SK-N-SH treated with all-trans-retinoic acid at 6 μM for 48 hours (cell line): Measurements from ENCODE around the gene ZNF664.

Experiments used
- ATAC-seq: fragments of 200-7000 bp; cut with Tn5 transposase; 3 replicates; pipeline ENCODE4 v1.9.1; 2020; ENCODE audit warnings: mild to moderate bottlenecking, moderate library complexity
- ARNTL ChIP-seq: fragments of 450-650 bp; formaldehyde crosslinking; IDR thresholded peaks from 2 replicates; pipeline ENCODE4 v1.5.0; 2020; ENCODE audit warnings: low read depth, mild to moderate bottlenecking, moderate library complexity, borderline replicate concordance
- BACH2 ChIP-seq: fragments of 250-450 bp; sonication (Bioruptor Pico); IDR thresholded peaks from 2 replicates; pipeline ENCODE4 v1.9.0; 2021; ENCODE audit warnings: mild to moderate bottlenecking, borderline replicate concordance
- CSDC2 ChIP-seq: fragments of 250-450 bp; sonication (Bioruptor Pico); IDR thresholded peaks from 2 replicates; pipeline ENCODE4 v1.5.0; 2020; ENCODE audit warnings: mild to moderate bottlenecking, moderate library complexity
- CSRNP3 ChIP-seq: fragments of 250-450 bp; sonication (Bioruptor Pico); IDR thresholded peaks from 2 replicates; pipeline ENCODE4 v1.5.1; 2021; ENCODE audit warnings: mild to moderate bottlenecking, moderate library complexity
- GLIS3 ChIP-seq: fragments of 250-450 bp; sonication (Bioruptor Pico); IDR thresholded peaks from 2 replicates; pipeline ENCODE4 v1.5.0; 2020; ENCODE audit warnings: mild to moderate bottlenecking, moderate library complexity
- ISL1 ChIP-seq: fragments of 250-450 bp; sonication (Bioruptor Pico); IDR thresholded peaks from 2 replicates; pipeline ENCODE4 v2.1.2; 2022; ENCODE audit warnings: mild to moderate bottlenecking, moderate library complexity
- OSR1 ChIP-seq: fragments of 250-450 bp; sonication (Bioruptor Pico); IDR thresholded peaks from 2 replicates; pipeline ENCODE4 v1.8.0; 2022; ENCODE audit warnings: moderate library complexity, mild to moderate bottlenecking, inconsistent platforms
- POU6F1 ChIP-seq: fragments of 250-450 bp; sonication (Bioruptor Pico); IDR thresholded peaks from 2 replicates; pipeline ENCODE4 v1.8.0; 2021; ENCODE audit warnings: low read depth, mild to moderate bottlenecking, moderate library complexity, borderline replicate concordance
- PPARA ChIP-seq: fragments of 250-450 bp; sonication (Bioruptor Pico); IDR thresholded peaks from 2 replicates; pipeline ENCODE4 v1.5.0; 2020; ENCODE audit warnings: mild to moderate bottlenecking, borderline replicate concordance
- SNAI2 ChIP-seq: fragments of 250-450 bp; sonication (Bioruptor Pico); IDR thresholded peaks from 2 replicates; pipeline ENCODE4 v1.5.0; 2020; ENCODE audit warnings: mild to moderate bottlenecking, moderate library complexity
- TCF4 ChIP-seq: fragments of 250-450 bp; sonication (Bioruptor Pico); IDR thresholded peaks from 2 replicates; pipeline ENCODE4 v1.8.0; 2021; ENCODE audit warnings: mild to moderate bottlenecking, moderate library complexity, borderline replicate concordance
- TOX ChIP-seq: fragments of 250-450 bp; sonication (Bioruptor Pico); IDR thresholded peaks from 2 replicates; pipeline ENCODE4 v1.8.0; 2021; ENCODE audit warnings: mild to moderate bottlenecking, moderate library complexity, borderline replicate concordance
- ZFP3 ChIP-seq: fragments of 250-450 bp; sonication (Bioruptor Pico); IDR thresholded peaks from 2 replicates; pipeline ENCODE4 v1.5.0; 2020; ENCODE audit warnings: mild to moderate bottlenecking, moderate library complexity
- ZFP30 ChIP-seq: fragments of 450-650 bp; formaldehyde crosslinking; IDR thresholded peaks from 2 replicates; pipeline ENCODE4 v1.5.0; 2022; ENCODE audit warnings: mild to moderate bottlenecking, moderate library complexity
- ZNF565 ChIP-seq: fragments of 450-650 bp; formaldehyde crosslinking; conservative IDR thresholded peaks from 2 replicates; pipeline ENCODE4 v1.5.0; 2020; ENCODE audit warnings: low read depth, mild to moderate bottlenecking, moderate library complexity
- TF ChIP-seq, protein P1 (sequence below): fragments of 250-450 bp; sonication (Bioruptor Pico); IDR thresholded peaks from 2 replicates; pipeline ENCODE4 v1.8.0; 2020; ENCODE audit warnings: mild to moderate bottlenecking, moderate library complexity, borderline replicate concordance
- TF ChIP-seq, protein P2 (sequence below): fragments of 250-450 bp; sonication (Bioruptor Pico); IDR thresholded peaks from 2 replicates; pipeline ENCODE4 v1.5.1; 2020; ENCODE audit warnings: low read depth, mild to moderate bottlenecking, moderate library complexity
- TF ChIP-seq, protein P3 (sequence below): fragments of 250-450 bp; sonication (Bioruptor Pico); IDR thresholded peaks from 2 replicates; pipeline ENCODE4 v1.5.0; 2020; ENCODE audit warnings: mild to moderate bottlenecking, moderate library complexity

Gene ZNF664

DNA sequence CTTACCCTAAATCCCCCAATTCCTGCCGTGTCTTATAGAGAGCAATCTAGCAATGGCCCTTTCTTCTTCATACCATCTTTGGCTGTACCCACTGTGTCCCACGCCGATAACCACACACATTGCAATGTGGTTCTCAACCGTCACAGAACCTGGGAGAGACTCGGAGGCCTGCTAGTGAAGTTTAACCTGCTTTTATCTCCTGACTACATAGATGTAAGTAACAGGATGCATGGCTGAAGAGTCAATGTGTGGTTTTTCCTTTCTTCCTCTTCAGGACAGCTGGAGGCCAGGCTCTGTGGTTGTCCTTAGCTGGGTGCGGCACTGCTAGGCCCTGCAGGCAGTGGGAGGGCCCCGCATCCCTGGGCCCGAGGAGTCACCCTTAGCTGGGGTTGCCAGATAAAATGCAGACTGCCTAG, 51.3 kb downstream of the ZNF664 start:
- ATAC-seq: no peak
- TF ChIP-seq, protein P1, sequence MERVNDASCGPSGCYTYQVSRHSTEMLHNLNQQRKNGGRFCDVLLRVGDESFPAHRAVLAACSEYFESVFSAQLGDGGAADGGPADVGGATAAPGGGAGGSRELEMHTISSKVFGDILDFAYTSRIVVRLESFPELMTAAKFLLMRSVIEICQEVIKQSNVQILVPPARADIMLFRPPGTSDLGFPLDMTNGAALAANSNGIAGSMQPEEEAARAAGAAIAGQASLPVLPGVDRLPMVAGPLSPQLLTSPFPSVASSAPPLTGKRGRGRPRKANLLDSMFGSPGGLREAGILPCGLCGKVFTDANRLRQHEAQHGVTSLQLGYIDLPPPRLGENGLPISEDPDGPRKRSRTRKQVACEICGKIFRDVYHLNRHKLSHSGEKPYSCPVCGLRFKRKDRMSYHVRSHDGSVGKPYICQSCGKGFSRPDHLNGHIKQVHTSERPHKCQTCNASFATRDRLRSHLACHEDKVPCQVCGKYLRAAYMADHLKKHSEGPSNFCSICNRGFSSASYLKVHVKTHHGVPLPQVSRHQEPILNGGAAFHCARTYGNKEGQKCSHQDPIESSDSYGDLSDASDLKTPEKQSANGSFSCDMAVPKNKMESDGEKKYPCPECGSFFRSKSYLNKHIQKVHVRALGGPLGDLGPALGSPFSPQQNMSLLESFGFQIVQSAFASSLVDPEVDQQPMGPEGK (CRISPR knock-in tag): no peak
- TF ChIP-seq ZFP3 (no peak), ZNF565 (no peak), PPARA (no peak), OSR1 (CRISPR knock-in tag) (no peak), BACH2 (CRISPR knock-in tag) (no peak), POU6F1 (CRISPR knock-in tag) (no peak)
- TF ChIP-seq, protein P2, sequence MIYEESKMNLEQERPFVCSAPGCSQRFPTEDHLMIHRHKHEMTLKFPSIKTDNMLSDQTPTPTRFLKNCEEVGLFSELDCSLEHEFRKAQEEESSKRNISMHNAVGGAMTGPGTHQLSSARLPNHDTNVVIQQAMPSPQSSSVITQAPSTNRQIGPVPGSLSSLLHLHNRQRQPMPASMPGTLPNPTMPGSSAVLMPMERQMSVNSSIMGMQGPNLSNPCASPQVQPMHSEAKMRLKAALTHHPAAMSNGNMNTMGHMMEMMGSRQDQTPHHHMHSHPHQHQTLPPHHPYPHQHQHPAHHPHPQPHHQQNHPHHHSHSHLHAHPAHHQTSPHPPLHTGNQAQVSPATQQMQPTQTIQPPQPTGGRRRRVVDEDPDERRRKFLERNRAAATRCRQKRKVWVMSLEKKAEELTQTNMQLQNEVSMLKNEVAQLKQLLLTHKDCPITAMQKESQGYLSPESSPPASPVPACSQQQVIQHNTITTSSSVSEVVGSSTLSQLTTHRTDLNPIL (CRISPR knock-in tag): no peak

DNA sequence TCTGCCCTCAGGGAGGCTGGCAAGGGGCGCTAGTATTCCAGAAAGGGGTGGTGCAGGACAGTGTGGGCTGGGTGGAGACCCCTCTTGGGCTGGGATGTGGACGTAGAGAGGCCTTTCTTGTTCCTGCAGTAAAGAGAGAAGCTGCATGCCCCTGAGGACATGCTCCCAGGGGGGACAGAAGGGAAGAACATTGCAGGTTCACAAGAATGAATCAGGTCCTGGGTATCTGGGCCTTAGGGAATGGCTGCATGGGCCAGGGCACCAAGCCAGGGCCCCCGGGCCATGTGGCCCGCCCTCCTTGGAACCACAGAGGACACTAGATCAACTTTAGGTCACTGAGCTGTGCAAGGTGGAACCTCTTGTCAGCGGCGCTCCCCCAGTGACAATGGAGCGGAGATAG, 51.8 kb downstream of the ZNF664 start:
- no peak for ATAC-seq

DNA sequence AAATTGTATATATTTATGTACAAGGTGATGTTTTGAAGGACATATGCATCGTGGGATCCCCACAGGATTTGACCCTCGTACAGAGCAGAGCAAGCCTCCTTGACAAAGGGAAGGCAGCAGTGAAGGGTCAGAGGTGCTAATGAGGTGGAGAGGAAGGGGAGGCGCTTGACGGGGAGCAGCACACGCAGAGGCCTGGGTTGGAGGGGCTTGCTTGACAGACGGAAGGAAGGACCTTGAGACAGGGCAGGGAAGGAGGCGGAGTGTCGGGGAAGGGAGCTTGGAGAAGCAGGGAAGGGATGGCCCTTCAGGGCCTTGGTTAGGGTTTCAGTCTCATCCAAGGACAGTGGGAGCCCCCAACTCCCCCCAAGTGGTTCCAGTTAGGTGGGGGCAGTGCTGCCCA, 52.6 kb downstream of the ZNF664 start:
- no peak for ATAC-seq
- TF ChIP-seq ZFP3: no peak
- no peak for TF ChIP-seq OSR1 (CRISPR knock-in tag)
- no peak for TF ChIP-seq TOX (CRISPR knock-in tag)
- TF ChIP-seq ISL1 (CRISPR knock-in tag): no peak
- TF ChIP-seq, protein P2 (CRISPR knock-in tag): no peak
- TF ChIP-seq, protein P3, sequence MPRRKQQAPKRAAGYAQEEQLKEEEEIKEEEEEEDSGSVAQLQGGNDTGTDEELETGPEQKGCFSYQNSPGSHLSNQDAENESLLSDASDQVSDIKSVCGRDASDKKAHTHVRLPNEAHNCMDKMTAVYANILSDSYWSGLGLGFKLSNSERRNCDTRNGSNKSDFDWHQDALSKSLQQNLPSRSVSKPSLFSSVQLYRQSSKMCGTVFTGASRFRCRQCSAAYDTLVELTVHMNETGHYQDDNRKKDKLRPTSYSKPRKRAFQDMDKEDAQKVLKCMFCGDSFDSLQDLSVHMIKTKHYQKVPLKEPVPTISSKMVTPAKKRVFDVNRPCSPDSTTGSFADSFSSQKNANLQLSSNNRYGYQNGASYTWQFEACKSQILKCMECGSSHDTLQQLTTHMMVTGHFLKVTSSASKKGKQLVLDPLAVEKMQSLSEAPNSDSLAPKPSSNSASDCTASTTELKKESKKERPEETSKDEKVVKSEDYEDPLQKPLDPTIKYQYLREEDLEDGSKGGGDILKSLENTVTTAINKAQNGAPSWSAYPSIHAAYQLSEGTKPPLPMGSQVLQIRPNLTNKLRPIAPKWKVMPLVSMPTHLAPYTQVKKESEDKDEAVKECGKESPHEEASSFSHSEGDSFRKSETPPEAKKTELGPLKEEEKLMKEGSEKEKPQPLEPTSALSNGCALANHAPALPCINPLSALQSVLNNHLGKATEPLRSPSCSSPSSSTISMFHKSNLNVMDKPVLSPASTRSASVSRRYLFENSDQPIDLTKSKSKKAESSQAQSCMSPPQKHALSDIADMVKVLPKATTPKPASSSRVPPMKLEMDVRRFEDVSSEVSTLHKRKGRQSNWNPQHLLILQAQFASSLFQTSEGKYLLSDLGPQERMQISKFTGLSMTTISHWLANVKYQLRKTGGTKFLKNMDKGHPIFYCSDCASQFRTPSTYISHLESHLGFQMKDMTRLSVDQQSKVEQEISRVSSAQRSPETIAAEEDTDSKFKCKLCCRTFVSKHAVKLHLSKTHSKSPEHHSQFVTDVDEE (CRISPR knock-in tag): no peak
- TF ChIP-seq ARNTL: no peak
- TF ChIP-seq SNAI2 (CRISPR knock-in tag): no peak
- no peak for TF ChIP-seq TCF4 (CRISPR knock-in tag)

More for the DNA sequence above, 51.8 kb downstream of the ZNF664 start:
- TF ChIP-seq, protein P2 (CRISPR knock-in tag): no peak
- no peak for TF ChIP-seq CSRNP3 (CRISPR knock-in tag)
- no peak for TF ChIP-seq GLIS3 (CRISPR knock-in tag)
- no peak for TF ChIP-seq ZFP30 (CRISPR knock-in tag)
- TF ChIP-seq SNAI2 (CRISPR knock-in tag): no peak
- TF ChIP-seq BACH2 (CRISPR knock-in tag): no peak
- TF ChIP-seq, protein P3 (CRISPR knock-in tag): no peak
- no peak for TF ChIP-seq CSDC2 (CRISPR knock-in tag)
